Measurements from ENCODE around the gene CIROP.

CIROP gene

GRCh38 chr14:23093526-23093925 is 11.3 kb downstream of the CIROP start:
- H3K14ac ChIP-seq (ENCODE audit: low read length) = no peak overlapping the region
- peaks cover 4% of the 10 kb centered on the region for H3K79me1 ChIP-seq (ENCODE audit: low read depth, low read length)
- H3K4me1 ChIP-seq (ENCODE audit: control insufficient read depth in 2 of 2, insufficient read depth in 1 of 2, low read depth in 1 of 2, low read length in 2 of 2) = peaks cover 2 to 3% of the 10 kb centered on the region in 2 donors
- H3K9me3 ChIP-seq (replicated peaks in 1 of 2; ENCODE audit: control insufficient read depth in 2 of 2, insufficient read depth in 1 of 2, low read depth in 1 of 2, low read length in 2 of 2) = no peaks in the 10 kb centered on the region
- H3K4me2 ChIP-seq (ENCODE audit: insufficient read depth, low read length, poor library complexity, severe bottlenecking) = no peak overlapping the region
- no peaks in the 10 kb centered on the region for H3K27me3 ChIP-seq (ENCODE audit: control insufficient read depth in 3 of 3, insufficient read depth in 3 of 3, low read depth in 1 of 3, low read length in 3 of 3)
- no peak overlapping the region for H4K8ac ChIP-seq (ENCODE audit: low read depth, low read length)
- no peak overlapping the region for H4K91ac ChIP-seq (ENCODE audit: low read depth, low read length, poor library complexity)
- no peak overlapping the region for H3K18ac ChIP-seq (ENCODE audit: low read length)
- H2BK12ac ChIP-seq (ENCODE audit: low read length) = no peak overlapping the region
- H2AFZ ChIP-seq (ENCODE audit: low read length) = no peak overlapping the region
- no peak overlapping the region for H3K27ac ChIP-seq (replicated peaks; ENCODE audit: low read length)
- H2AK5ac ChIP-seq (ENCODE audit: low read depth, low read length) = no peak overlapping the region
- H2BK120ac ChIP-seq (ENCODE audit: low read depth, low read length) = no peak overlapping the region
- H3K4ac ChIP-seq (ENCODE audit: low read length) = no peak overlapping the region
- H3K9ac ChIP-seq (ENCODE audit: low read depth, low read length, poor library complexity) = no peak overlapping the region
- H3K4me3 ChIP-seq (ENCODE audit: low read length in 2 of 2) = peak overlapping the region in 1 of 2 donors; percentile 79
- no peak for DNase-seq (ENCODE audit: low spot score)
- peaks cover 18 to 71% of the 10 kb centered on the region in 2 donors for H3K36me3 ChIP-seq (replicated peaks in 1 of 2; ENCODE audit: control insufficient read depth in 2 of 2, insufficient read depth in 2 of 2, low read length in 2 of 2)
- no peak overlapping the region for H3K23ac ChIP-seq (ENCODE audit: low read depth, low read length, poor library complexity)
- H2BK5ac ChIP-seq (ENCODE audit: low read length) = no peak overlapping the region
- no CpG with 5 or more reads among the region's 2 CpGs for WGBS, 2 donors (ENCODE audit: extremely low coverage in 2 of 2, insufficient read length in 2 of 2, insufficient replicate concordance in 1 of 2)
- no peak overlapping the region for H2BK15ac ChIP-seq (ENCODE audit: low read length)

GRCh38 chr14:23093104-23093503 is 11.7 kb downstream of the CIROP start:
- Histone ChIP-seq H3K9ac (ENCODE audit: low read depth, low read length, poor library complexity) (no peak overlapping the region), H3K79me1 (ENCODE audit: low read depth, low read length) (peaks cover 4% of the 10 kb centered on the region), H4K91ac (ENCODE audit: low read depth, low read length, poor library complexity) (no peak overlapping the region), H3K27ac (replicated peaks; ENCODE audit: low read length) (no peak overlapping the region), H2AFZ (ENCODE audit: low read length) (no peak overlapping the region), H3K9me3 (replicated peaks in 1 of 2; ENCODE audit: control insufficient read depth in 2 of 2, insufficient read depth in 1 of 2, low read depth in 1 of 2, low read length in 2 of 2) (no peaks in the 10 kb centered on the region), H3K14ac (ENCODE audit: low read length) (no peak overlapping the region), H2BK12ac (ENCODE audit: low read length) (no peak overlapping the region), H3K4ac (ENCODE audit: low read length) (no peak overlapping the region), H3K18ac (ENCODE audit: low read length) (no peak overlapping the region), H2BK120ac (ENCODE audit: low read depth, low read length) (no peak overlapping the region), H3K4me1 (ENCODE audit: control insufficient read depth in 2 of 2, insufficient read depth in 1 of 2, low read depth in 1 of 2, low read length in 2 of 2) (peaks cover 2 to 3% of the 10 kb centered on the region in 2 donors), H2AK5ac (ENCODE audit: low read depth, low read length) (no peak overlapping the region), H2BK5ac (ENCODE audit: low read length) (no peak overlapping the region), H3K4me2 (ENCODE audit: insufficient read depth, low read length, poor library complexity, severe bottlenecking) (no peak overlapping the region), H3K23ac (ENCODE audit: low read depth, low read length, poor library complexity) (no peak overlapping the region), H3K27me3 (ENCODE audit: control insufficient read depth in 3 of 3, insufficient read depth in 3 of 3, low read depth in 1 of 3, low read length in 3 of 3) (no peaks in the 10 kb centered on the region), H3K36me3 (replicated peaks in 1 of 2; ENCODE audit: control insufficient read depth in 2 of 2, insufficient read depth in 2 of 2, low read length in 2 of 2) (peaks cover 16 to 71% of the 10 kb centered on the region in 2 donors), H4K8ac (ENCODE audit: low read depth, low read length) (no peak overlapping the region), H2BK15ac (ENCODE audit: low read length) (no peak overlapping the region), H3K4me3 (ENCODE audit: low read length in 2 of 2) (no peak overlapping the region)
- DNase-seq (ENCODE audit: low spot score) = no peak
- no CpG with 5 or more reads among the region's 2 CpGs for WGBS, 2 donors (ENCODE audit: extremely low coverage in 2 of 2, insufficient read length in 2 of 2, insufficient replicate concordance in 1 of 2)

GRCh38 chr14:23091294-23092225 is 13.2 kb downstream of the CIROP start:
- Histone ChIP-seq H2AFZ (ENCODE audit: low read length) (no peak overlapping the region), H4K8ac (ENCODE audit: low read depth, low read length) (no peak overlapping the region), H2BK5ac (ENCODE audit: low read length) (no peak overlapping the region), H2BK15ac (ENCODE audit: low read length) (no peak overlapping the region), H3K4me2 (ENCODE audit: insufficient read depth, low read length, poor library complexity, severe bottlenecking) (no peak overlapping the region), H4K91ac (ENCODE audit: low read depth, low read length, poor library complexity) (no peak overlapping the region), H2BK120ac (ENCODE audit: low read depth, low read length) (no peak overlapping the region), H3K79me1 (ENCODE audit: low read depth, low read length) (no peaks in the 10 kb centered on the region), H2AK5ac (ENCODE audit: low read depth, low read length) (no peak overlapping the region), H3K9me3 (replicated peaks in 1 of 2; ENCODE audit: control insufficient read depth in 2 of 2, insufficient read depth in 1 of 2, low read depth in 1 of 2, low read length in 2 of 2) (no peaks in the 10 kb centered on the region), H3K18ac (ENCODE audit: low read length) (no peak overlapping the region), H3K4ac (ENCODE audit: low read length) (no peak overlapping the region), H3K27ac (replicated peaks; ENCODE audit: low read length) (no peak overlapping the region), H3K4me1 (ENCODE audit: control insufficient read depth in 2 of 2, insufficient read depth in 1 of 2, low read depth in 1 of 2, low read length in 2 of 2) (peaks cover 2 to 3% of the 10 kb centered on the region in 2 donors), H3K36me3 (replicated peaks in 1 of 2; ENCODE audit: control insufficient read depth in 2 of 2, insufficient read depth in 2 of 2, low read length in 2 of 2) (peaks cover 14 to 71% of the 10 kb centered on the region in 2 donors), H2BK12ac (ENCODE audit: low read length) (no peak overlapping the region), H3K27me3 (ENCODE audit: control insufficient read depth in 3 of 3, insufficient read depth in 3 of 3, low read depth in 1 of 3, low read length in 3 of 3) (no peaks in the 10 kb centered on the region), H3K4me3 (ENCODE audit: low read length in 2 of 2) (no peak overlapping the region), H3K23ac (ENCODE audit: low read depth, low read length, poor library complexity) (no peak overlapping the region), H3K9ac (ENCODE audit: low read depth, low read length, poor library complexity) (no peak overlapping the region), H3K14ac (ENCODE audit: low read length) (no peak overlapping the region)
- DNase-seq (ENCODE audit: low spot score) = no peak
- WGBS, 2 donors (ENCODE audit: extremely low coverage in 2 of 2, insufficient read length in 2 of 2, insufficient replicate concordance in 1 of 2) = no CpG with 5 or more reads among the region's 12 CpGs

GRCh38 chr14:23090254-23090636 is 14.5 kb downstream of the CIROP start:
- Histone ChIP-seq H4K91ac (ENCODE audit: low read depth, low read length, poor library complexity) (no peak overlapping the region), H2BK12ac (ENCODE audit: low read length) (no peak overlapping the region), H2AK5ac (ENCODE audit: low read depth, low read length) (no peak overlapping the region), H3K14ac (ENCODE audit: low read length) (no peak overlapping the region), H3K27ac (replicated peaks; ENCODE audit: low read length) (no peak overlapping the region), H3K4ac (ENCODE audit: low read length) (no peak overlapping the region), H3K4me1 (ENCODE audit: control insufficient read depth in 2 of 2, insufficient read depth in 1 of 2, low read depth in 1 of 2, low read length in 2 of 2) (peaks cover 2 to 3% of the 10 kb centered on the region in 2 donors), H3K9ac (ENCODE audit: low read depth, low read length, poor library complexity) (no peak overlapping the region), H2AFZ (ENCODE audit: low read length) (no peak overlapping the region), H2BK5ac (ENCODE audit: low read length) (no peak overlapping the region), H2BK120ac (ENCODE audit: low read depth, low read length) (no peak overlapping the region), H3K9me3 (replicated peaks in 1 of 2; ENCODE audit: control insufficient read depth in 2 of 2, insufficient read depth in 1 of 2, low read depth in 1 of 2, low read length in 2 of 2) (no peaks in the 10 kb centered on the region), H3K4me2 (ENCODE audit: insufficient read depth, low read length, poor library complexity, severe bottlenecking) (no peak overlapping the region), H3K4me3 (ENCODE audit: low read length in 2 of 2) (no peak overlapping the region), H3K79me1 (ENCODE audit: low read depth, low read length) (no peaks in the 10 kb centered on the region), H4K8ac (ENCODE audit: low read depth, low read length) (no peak overlapping the region), H3K23ac (ENCODE audit: low read depth, low read length, poor library complexity) (no peak overlapping the region), H3K36me3 (replicated peaks in 1 of 2; ENCODE audit: control insufficient read depth in 2 of 2, insufficient read depth in 2 of 2, low read length in 2 of 2) (peaks cover 24 to 84% of the 10 kb centered on the region in 2 donors), H3K27me3 (ENCODE audit: control insufficient read depth in 3 of 3, insufficient read depth in 3 of 3, low read depth in 1 of 3, low read length in 3 of 3) (no peaks in the 10 kb centered on the region), H3K18ac (ENCODE audit: low read length) (no peak overlapping the region), H2BK15ac (ENCODE audit: low read length) (no peak overlapping the region)
- no peak for DNase-seq (ENCODE audit: low spot score)
- WGBS, 2 donors (ENCODE audit: extremely low coverage in 2 of 2, insufficient read length in 2 of 2, insufficient replicate concordance in 1 of 2) = no CpG with 5 or more reads among the region's 4 CpGs
